Activated T-cell treated with anti-CD3 and anti-CD28 coated beads for 1 hour (primary cell): ENCODE data around the gene WNT4.

Experiments used
- DNase-seq: peaks from one replicate; pipeline ENCODE4 v3.0.0-alpha.2; 2020; ENCODE audit warnings: low read depth

The WNT4 gene

DNA sequence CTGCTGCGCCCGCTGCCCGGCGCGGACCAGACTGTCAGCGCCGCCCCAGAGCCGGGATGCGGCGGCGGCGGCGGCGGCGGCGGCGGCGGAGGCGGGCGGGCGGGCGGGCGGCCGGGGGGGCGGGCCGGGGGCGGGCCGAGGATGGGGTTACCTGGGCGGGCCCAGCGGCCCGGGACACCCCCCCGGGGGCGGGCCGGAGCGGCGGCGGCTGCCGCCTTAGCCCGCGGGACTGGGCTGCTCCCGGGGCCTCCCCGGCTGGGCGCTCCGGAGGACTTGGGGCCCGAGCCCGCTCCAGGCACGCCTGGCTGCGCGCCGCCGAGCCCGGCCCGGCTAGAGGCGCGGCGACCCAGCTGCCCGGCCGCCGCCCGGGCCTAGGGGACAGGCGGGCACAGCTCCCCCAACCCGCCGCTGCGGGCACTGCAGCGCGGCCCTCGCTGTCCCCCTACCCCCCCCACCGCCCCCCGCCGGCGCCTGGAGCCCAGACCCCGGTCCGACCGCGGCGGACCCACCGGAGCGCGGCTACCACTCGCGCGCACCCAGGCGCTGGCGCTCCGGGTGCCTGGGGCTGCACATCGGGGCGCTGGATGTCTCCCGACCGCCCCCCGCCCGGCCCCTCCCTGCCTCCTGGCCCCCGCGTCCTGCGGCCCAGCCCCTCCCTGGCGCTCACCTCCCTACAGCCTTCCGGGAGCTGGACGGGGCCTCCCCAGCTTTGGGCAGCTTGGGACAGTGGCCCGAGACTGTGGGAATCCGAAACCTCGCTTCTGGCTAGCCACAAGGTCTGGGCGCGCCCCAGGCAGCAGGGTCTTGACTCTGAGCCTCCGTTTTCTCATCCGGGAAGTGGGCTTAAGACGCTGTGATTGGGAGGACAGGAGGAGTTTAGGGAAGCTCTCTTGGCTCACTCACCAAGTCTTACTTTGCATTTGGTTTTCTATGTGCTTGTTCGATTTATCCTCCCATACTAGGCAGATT is at the start of gene WNT4:
TSS of gene WNT4 (minus strand) at position 33 of the 969 bp plus-strand sequence. CDS start 175 bp downstream, outside the sequence.
- no peak for DNase-seq

GRCh38 chr1:22190731-22191130 is 47.8 kb upstream of the WNT4 start:
- no peak for DNase-seq

DNA sequence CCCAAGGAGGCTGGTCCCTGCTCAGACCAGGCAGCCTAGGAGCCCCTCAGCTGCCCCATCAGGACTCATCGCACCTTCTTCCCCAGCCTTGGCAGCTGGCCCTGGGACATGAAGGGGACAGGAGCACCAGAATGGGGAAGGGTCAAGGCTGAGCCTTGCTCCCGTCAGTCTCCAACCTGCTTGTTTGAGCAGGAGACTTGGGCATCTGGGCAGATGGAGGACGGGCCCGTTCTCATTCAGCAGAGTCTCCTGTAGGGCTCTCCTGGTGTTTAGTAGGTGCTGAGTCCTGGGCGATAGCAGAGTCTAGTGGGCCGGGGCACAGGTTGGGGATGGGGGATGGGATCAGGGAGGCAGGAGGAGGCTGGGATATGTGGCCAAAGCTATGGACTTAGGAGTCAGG is 47.4 kb upstream of the WNT4 start:
- DNase-seq: no peak

GRCh38 chr1:22189619-22190018 is 46.7 kb upstream of the WNT4 start:
- no peak for DNase-seq

DNA sequence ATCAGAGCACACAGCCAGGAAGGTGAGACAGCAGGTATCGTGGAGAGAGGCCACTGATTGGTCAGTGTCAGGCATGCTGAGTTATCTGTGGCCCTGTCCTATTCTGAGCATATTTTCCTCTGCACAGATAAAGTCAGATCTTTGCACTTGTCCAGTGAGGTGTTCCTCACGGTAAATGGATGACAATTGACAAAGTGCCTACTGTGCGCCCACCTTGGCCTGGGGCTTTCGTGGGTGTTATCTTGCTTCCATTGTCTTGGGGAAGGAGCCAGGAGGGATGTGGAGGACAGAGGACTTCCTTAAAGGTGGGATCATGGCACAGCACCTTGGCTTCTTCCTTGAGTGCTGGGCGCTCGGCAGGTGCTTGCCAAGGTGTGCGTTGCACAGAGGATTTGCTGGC is 46.0 kb upstream of the WNT4 start:
- no peak for DNase-seq

GRCh38 chr1:22188436-22188835 is 45.5 kb upstream of the WNT4 start:
- DNase-seq: no peak

DNA sequence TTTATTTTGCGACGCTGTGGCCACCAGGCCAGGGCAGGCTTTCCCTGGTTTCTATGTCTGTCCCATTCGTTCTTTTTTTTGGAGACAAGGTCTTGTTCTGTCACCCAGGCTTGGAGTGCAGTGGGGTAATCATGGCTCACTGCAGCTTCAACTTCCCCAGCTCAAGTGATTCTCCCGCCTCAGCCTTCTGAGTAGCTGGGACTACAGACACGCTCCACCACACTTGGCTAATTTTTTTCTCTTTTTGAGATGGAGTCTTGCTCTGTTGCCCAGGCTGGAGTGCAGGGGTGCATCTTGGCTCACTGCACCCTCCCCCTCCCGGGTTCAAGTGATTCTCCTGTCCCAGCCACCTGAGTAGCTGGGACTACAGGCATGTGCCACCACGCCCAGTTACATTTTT is 43.4 kb upstream of the WNT4 start:
- DNase-seq: no peak

DNA sequence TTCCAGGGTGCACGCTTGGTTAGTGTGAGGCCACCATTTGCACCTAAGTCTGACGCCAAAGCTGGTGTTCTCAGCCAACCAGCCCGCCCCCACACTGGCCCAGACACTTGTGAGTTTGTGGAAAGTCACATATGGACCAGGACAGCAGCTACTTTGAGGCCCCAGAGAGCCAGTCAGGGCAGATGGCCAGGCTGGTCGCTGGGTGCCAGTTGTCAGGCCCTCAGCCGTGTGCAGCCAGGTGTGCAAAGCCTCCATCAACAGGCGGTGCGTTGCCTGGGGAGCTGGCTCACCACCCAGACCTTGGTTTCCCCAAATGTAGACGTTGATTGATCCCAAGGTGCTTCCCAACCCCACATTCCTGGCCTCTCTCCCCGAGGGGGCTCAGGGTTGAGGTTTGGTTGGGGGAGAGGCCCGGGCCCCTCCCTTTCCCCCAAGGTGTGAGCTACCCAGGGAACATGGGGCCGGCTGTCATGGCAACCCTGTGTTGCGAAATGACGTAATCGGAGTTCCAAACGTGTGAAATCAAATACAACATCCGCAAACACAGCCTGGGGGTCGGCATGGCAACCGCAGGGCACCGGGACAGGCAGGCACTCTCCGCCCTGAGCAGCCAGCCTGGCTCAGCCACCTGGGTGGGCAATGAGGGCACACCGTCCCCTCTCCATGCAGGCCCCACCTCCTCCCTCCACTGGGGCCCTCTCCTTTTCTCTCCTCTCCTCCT is 42.2 kb upstream of the WNT4 start:
- no peak for DNase-seq

- no peak for DNase-seq
These were observed 41.6 kb upstream of the WNT4 start for GRCh38 chr1:22184454-22184853.

- no peak for DNase-seq
These were observed 39.8 kb upstream of the WNT4 start for GRCh38 chr1:22182715-22183114.

GRCh38 chr1:22179197-22179803 is 36.4 kb upstream of the WNT4 start:
- no peak for DNase-seq

DNA sequence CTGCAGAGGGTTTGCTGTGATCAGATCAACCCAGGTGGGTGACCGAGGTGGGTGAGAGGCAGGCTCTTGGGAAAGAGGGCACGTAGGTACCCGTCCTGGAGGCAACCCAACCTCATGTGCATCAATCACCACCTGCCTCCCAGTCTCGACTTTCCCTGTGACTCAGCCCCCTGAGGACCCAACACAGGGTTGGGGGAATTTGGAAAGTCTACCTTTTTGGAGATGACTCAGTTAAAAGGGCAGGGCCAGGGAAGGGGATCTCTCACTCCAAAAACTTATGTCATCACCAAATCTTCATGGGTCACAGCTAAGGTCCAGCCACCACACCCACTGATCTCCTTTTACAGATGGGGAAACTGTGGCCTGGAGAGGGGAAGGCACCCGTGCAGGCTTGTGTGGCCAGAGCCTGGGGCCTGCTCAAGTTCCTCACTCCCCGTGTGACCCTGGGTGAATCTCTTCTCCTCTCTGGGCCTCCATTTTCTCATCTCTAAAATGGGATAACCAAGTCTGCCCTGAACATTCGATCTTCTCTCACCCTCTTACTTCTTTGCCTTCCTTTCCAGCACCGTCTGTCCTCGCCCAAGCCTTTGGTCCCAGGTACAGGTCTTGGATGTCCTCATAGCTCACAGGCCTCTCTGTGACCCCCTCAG is 34.6 kb upstream of the WNT4 start:
- no peak for DNase-seq

DNA sequence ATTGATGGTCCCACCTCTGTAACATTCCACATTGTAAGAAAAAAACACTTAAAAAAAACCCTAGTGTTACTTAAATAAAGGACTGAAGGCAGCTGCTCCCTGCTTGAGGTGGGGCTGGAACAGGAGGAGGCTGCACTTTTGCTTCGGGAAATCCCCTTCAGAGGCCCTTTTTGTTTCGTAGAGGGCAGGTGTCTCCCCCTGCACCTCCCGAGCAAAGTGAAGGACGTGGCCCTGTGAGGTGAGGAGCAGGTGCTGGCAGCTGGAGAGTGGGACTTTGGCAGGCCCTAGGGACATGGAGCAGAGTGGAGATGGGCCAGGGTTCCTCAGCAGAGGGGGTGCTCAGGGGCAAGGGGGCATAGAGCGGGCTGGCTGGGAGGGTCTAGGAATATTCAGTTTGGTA is 33.4 kb upstream of the WNT4 start:
- DNase-seq: no peak

DNA sequence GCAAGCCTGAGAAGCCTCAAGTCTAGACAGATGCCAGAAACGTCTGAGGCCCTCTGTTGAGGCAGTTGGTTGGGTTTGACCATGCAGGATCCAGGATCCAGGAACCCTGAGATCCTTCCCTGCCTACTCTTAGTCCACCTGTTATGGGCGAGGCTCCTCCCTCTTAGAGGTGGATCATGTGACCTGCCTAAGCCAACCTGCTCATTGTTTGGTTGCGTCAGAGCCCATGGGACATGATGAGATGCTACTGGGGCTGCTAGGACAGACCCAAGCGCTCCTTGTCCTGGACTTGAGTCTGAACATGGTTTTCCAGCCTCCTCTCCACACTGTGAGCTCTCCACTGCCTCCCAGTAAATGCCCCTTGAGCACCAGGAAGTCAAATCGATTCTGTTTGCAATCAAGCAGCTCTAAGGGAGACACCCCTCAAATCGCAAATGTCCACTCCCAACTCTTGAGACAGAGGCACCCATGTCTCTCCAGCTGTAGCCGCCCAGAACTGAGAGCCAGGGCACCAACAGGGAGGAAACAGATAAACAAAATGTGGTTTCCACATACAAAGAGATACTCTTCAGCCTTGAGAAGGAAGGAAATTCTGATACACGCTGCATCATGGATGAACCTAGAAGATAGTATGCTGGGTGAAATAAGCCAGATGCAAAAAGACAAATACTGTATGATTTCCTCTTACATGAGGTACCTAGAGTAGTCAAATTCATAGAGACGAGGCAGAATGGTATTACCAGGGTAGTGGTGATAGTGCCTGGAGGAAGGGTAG is 31.7 kb upstream of the WNT4 start:
- no peak for DNase-seq

DNA sequence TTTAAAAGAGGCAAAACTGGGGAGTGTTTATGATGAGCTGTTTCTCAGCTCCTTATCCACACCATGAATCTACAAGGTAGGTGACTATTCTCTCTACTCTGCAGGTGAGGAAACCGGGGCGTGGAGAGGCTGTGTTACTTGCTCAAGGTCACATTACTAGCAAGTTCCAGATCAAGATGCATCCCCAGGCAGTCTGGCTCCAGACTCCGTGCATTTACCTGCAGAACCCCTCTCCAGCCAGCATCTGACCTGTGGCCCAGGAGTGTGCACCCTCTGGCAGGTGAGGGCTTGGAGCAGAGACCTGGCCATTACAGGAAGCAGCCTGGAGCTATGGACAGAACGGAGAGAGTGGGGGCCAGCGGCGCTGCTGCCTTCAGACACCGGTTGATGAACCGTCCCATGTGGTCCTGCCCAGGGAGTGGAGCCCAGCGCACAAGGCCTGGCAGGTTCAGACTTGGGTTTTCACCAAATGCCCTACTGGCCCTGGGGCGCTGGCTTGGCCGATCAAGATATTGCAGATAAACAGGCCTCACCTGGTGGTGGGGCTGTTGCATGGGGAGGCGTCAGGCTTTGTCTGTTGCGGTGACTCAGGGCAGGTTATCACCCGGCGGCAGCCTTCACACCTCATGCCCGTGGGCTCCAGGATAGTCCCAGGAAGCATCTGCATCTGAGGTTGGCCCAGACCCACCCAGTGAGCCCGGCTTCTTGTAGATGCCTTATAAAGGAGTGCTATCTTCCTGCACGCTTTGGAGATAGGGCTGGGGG is 29.2 kb upstream of the WNT4 start:
- no peak for DNase-seq

GRCh38 chr1:22169816-22170215 is 26.9 kb upstream of the WNT4 start:
- no peak for DNase-seq

GRCh38 chr1:22168412-22168973 is 25.6 kb upstream of the WNT4 start:
- no peak for DNase-seq

DNA sequence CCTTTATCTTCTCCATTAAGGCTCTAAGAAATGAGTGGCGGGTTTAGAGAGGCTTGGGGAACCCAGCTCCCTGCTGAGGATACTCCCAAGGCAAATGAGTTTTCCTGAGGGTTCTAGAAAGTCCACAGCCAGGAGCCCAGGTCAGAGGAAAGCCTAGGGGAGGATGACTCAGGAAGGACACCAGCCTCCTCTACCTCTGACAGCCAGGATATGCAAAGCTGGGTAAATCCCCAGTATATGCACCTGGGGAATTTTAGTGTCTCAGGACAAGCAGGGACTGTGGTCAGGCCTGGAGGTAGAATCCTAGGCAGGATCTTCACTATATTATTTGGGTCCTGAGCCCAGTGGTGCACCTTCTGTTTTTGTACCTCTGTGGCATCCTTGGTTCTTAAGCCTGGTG is 23.5 kb upstream of the WNT4 start:
- no peak for DNase-seq

DNA sequence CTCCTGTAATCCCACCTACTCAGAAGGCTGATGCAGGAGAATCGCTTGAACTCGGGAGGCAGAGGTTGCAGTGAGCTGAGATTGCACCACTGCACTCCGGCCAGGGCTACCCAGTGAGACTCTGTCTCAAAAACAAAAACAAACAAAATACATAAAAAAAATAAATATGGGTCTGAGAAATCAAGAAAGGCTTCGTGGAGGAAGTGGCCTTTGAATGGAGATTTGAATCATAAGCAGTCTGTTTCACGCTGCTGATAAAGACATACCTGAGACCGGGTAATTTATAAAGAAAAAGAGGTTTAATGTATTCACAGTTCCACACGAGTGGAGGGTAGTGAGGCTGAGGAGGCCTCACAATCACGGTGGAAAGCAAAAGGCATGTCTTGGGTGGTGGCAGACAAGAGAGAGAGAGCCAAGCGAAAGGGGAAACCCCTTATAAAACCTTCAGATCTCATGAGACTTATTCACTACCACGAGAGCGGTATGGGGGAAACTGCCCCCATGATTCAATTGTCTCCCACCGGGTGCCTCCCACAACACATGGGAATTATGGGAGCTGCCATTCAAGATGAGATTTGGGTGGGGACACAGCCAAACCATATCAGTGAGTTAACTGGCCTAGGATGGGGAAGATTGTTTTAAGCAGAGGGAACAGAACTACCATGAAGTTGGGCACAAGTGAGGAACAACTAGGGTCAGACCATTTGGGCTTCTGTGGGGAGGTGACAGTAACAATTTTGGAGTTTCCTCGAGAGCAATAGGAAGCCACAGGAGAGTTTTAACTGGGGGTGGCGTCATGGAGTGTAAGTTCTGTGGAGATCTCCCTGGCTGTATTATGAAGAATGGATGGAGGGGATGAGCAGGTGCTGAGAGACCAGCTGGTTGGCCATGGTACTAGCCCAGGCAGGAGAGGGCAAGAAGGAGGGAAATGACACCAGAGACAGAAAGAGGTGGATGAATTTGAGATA is 22.2 kb upstream of the WNT4 start:
- no peak for DNase-seq
